GM18505 (cell line): ENCODE data around the gene TTC6.

Source experiments
- ATAC-seq: cut with Tn5 transposase; IDR thresholded peaks from one replicate; pipeline ENCODE4 v1.9.1; 2021; ENCODE audit not compliant: unreplicated experiment
- POLR2A ChIP-seq: IDR thresholded peaks from 4 replicates; pipeline ENCODE4 v1.6.1; 2011; ENCODE audit warnings: borderline replicate concordance; ENCODE audit not compliant: insufficient read depth, insufficient read length; ENCODE audit errors: extremely low read depth

The TTC6 gene

GRCh38 chr14:37588956-37589714, 6.3 kb upstream of the TTC6 start:
- no peak for ATAC-seq
- no peak for TF ChIP-seq POLR2A

DNA sequence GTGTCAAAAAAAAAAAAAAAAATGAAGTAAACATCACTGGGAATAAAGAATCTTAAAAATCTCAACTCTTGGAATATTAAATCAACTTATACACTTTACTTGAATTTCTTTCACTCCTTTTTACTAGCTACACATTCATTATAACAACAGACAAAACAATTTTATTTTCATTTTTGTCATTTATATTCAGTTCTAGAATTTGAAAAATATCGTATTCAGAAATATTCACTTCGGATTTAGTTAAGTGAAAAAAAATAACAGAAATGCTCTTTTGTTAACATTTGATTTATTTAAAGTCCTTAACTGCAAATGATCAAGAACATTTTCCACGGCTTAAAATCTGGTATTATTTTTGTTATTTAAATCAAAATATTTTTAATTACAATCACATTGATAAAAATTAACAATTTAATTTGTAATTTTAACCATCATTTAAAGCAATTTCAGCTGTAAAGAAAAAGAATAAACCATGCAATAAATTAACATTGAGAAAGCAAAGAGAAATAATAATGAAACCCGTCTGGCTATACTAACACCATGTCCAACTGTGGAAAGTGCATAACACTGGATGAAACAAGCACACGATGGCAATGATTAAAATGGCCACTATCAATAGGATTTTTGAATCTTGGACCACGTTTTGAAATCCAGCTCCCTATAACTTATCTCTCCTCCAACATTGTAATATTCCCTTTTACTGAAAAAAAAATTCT, 5.6 kb upstream of the TTC6 start:
- TF ChIP-seq POLR2A = no peak
- no peak for ATAC-seq

DNA sequence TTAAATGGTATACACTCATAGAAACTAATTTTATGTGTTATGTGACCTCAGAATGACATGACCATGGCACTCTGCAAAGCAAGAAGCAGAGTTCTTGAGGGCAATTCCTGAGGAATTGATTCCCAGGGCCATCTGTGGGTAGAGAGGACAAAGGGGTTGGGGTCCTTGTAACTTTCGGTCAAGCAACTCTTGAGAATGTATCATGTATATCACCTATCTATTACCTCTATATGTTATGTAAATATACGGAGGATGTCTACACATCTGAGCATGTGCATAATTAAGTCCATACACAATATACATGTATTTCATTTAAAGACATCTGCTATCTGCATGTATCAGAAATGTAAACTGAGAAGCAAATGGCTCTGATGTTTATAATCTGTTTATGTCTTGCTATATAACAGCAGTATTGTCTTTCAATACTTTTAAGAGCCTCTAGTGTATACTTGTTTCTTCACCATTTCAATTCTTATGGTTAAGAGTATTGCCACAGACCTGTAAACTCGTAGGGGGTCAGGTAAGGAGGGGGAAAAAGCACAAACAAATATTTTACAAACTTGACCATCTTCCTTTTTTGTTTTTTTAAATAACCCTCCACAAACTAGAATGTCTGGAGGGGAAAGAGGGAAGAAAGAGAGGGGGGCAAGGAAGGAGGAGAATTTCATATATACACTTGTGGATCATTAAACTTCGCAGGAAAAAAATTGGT, 4.8 kb upstream of the TTC6 start:
- no peak for ATAC-seq
- TF ChIP-seq POLR2A = no peak

DNA sequence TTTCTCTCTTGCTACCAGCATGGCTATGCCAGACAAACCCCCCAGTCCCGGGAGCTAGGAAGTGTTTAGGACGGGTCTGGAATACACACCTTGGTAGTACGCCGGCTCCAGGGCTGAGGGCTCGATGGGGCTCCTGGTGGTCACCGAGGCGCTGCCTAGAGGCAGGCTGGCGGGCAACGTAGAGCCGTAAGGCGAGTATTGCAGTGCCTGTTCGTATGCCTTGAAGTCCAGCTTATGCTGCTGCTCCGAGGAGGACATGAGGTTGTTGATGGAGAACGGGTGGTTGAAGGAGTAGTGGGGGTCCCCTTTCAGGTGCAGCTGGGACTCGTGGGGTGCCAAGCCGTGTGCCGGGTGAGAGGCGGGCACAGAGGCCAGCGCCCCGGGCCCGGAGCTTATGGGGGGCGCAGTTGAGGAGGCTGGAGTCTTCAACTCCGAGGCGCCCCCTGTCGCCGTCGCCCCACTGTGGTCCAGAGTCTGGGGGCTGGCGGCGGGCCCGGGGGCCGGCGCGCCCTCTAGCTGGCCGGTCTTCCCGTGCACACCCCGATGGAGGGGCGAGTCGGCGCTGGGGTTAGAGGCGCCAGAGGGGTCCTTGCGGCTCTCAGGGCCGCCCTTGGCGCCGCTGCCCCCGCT, 4.0 kb upstream of the TTC6 start:
- ATAC-seq = no peak
- no peak for TF ChIP-seq POLR2A

GRCh38 chr14:37591941-37592481, 3.4 kb upstream of the TTC6 start:
- ATAC-seq = no peak
- TF ChIP-seq POLR2A = no peak

- TF ChIP-seq POLR2A = no peak
- ATAC-seq = no peak
These were observed 2.7 kb upstream of the TTC6 start for GRCh38 chr14:37592482-37593408.

DNA sequence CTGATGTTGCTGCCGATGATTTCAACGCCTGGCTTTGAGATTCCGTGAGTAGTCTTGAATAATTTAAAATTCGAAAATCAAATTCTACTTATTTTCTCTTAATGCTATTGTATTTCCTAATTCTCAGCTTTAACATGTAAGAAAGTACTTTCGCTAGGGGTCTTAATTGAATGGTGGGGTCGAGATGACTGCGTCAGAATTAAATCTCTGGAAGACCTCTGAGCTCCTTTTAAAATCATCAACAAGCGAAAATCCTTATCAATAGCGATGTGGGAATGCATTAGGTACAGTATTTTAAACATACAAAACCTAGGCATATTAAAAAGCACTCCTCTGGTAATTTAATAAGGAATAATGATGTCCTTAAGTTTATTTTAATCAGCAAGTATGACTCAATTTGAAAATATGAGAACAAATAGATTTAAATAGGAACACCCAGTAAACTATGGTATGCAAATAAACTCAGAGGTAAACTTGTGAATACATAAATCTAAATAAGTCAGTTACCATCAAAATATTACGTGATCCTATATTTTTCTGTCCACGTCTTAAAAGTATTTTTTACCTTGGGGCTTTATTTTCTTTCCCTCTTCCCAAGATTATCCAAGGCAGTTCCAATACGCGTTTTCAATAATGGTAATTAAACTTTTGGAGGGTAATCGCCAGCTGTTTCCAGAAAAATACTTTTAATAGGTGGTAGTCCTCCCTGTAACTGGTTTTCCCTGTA, 1.8 kb upstream of the TTC6 start:
- ATAC-seq = no peak
- no peak for TF ChIP-seq POLR2A

- ATAC-seq = no peak
- no peak for TF ChIP-seq POLR2A
These were observed 1.0 kb upstream of the TTC6 start for GRCh38 chr14:37594238-37594970.

GRCh38 chr14:37595809-37596621, 586 bp downstream of the TTC6 start:
- TF ChIP-seq POLR2A = no peak
- ATAC-seq = peak; percentile 63

DNA sequence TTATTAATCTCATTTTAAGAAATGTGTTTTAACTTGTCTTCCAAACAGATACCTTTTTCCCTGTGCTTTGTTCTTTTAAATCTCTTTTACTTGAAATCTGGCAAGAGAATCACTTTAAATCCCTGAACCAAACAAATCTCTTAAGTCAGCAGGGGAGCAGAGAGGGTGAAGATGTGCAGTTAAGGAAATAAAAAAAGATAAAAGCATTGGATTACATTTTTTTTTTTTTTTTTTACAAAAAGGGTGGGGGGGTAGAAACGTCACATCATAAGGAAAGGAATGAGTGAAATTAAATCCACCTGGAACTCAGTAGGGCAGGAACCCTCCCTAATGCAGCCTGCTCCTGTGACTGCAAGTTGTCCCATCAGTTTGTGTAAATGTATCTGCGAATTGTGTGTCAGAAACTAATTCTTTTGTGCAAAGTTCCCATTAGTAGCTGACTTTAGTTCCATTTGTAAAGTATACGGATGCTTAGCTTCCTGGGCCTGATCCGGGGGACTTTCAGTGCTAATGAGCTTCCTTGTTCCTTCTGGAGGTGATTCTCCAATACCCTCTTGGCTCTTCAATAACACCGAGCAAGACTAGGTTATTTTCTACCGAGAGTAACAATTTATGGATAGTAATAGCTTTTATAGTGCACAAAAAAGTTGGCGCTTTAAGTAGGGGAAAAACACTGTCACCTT, 1.5 kb downstream of the TTC6 start:
- no peak for TF ChIP-seq POLR2A
- no peak for ATAC-seq

DNA sequence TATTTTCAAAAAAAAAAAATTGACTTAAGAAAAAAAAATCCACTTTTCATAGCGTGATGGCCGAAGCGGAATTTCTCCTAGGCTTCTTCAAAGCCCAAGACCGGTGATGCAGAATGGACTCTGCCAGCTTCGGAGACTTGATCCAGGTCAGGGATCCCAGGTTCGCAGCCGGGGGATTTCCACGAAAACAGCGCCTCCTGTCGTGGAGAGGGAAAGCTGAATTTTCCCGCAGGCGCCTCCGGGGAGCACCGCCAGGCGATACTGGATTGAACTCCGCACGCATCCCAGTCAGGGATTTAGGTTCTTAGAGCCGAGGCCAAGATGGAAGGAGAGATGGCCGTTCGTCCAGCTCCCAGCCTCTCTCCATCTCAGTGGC, 2.1 kb downstream of the TTC6 start:
- TF ChIP-seq POLR2A = no peak
- ATAC-seq = no peak
